HS-5 (cell line): Measurements from ENCODE around the gene GRB2.
"Not testable (repeated sequence)": the region's sequence is repeated elsewhere in the genome, so short reads cannot be mapped to it uniquely, and the experiment has no call there.

ENCODE experiments used
- DNase-seq: peaks from one replicate; pipeline ENCODE4 v3.0.0-alpha.2; 2012; ENCODE audit warnings: low read depth

Gene GRB2

GRCh38 chr17:75350029-75350428 is 55.4 kb downstream of the GRB2 start:
- no peak for DNase-seq

- no peak for DNase-seq
Measured at GRCh38 chr17:75349589-75349988, 55.9 kb downstream of the GRB2 start.

GRCh38 chr17:75348386-75349012 is 57.0 kb downstream of the GRB2 start:
- no peak for DNase-seq

- DNase-seq = no peak
Measured at GRCh38 chr17:75346906-75347305, 58.6 kb downstream of the GRB2 start.

GRCh38 chr17:75346368-75346767 is 59.1 kb downstream of the GRB2 start:
- not testable (repeated sequence) for DNase-seq

GRCh38 chr17:75345514-75346167 is 59.8 kb downstream of the GRB2 start:
- no peak for DNase-seq

- no peak for DNase-seq
Measured at GRCh38 chr17:75344666-75345065, 60.8 kb downstream of the GRB2 start.

- DNase-seq = no peak
Measured at GRCh38 chr17:75342996-75343395, 62.5 kb downstream of the GRB2 start.

GRCh38 chr17:75341784-75342486 is 63.5 kb downstream of the GRB2 start:
- no peak for DNase-seq

- no peak for DNase-seq
Measured at GRCh38 chr17:75340631-75341030, 64.8 kb downstream of the GRB2 start.

- no peak for DNase-seq
Measured at GRCh38 chr17:75339971-75340370, 65.5 kb downstream of the GRB2 start.

- no peak for DNase-seq
Measured at GRCh38 chr17:75338335-75338734, 67.1 kb downstream of the GRB2 start.

GRCh38 chr17:75335315-75335714 is 70.2 kb downstream of the GRB2 start:
- no peak for DNase-seq

GRCh38 chr17:75334723-75335122 is 70.8 kb downstream of the GRB2 start:
- no peak for DNase-seq

- no peak for DNase-seq
Measured at GRCh38 chr17:75331671-75332070, 73.8 kb downstream of the GRB2 start.

- no peak for DNase-seq
Measured at GRCh38 chr17:75327757-75328156, 77.7 kb downstream of the GRB2 start.

- peak; percentile 13 for DNase-seq
Measured at GRCh38 chr17:75326226-75326848, 79.1 kb downstream of the GRB2 start.

GRCh38 chr17:75325827-75326225 is 79.7 kb downstream of the GRB2 start:
- DNase-seq = no peak

GRCh38 chr17:75325348-75325747 is 80.1 kb downstream of the GRB2 start:
- DNase-seq = no peak

- DNase-seq = no peak
Measured at GRCh38 chr17:75321506-75321905, 84.0 kb downstream of the GRB2 start.

GRCh38 chr17:75319904-75320691 is 85.4 kb downstream of the GRB2 start:
- DNase-seq = peak; percentile 60

- no peak for DNase-seq
Measured at GRCh38 chr17:75318615-75319222, 86.8 kb downstream of the GRB2 start.
